ENCODE data around the gene MTG2. TPM values are rescaled to one million over a fixed set of nuclear protein-coding genes. Genes with fewer than 3 reads are reported as not detected.

The MTG2 gene
- total RNA-seq, 6 experiments from 2014 or later: 27.0 to 45.6 (median 31.8) TPM

DNA sequence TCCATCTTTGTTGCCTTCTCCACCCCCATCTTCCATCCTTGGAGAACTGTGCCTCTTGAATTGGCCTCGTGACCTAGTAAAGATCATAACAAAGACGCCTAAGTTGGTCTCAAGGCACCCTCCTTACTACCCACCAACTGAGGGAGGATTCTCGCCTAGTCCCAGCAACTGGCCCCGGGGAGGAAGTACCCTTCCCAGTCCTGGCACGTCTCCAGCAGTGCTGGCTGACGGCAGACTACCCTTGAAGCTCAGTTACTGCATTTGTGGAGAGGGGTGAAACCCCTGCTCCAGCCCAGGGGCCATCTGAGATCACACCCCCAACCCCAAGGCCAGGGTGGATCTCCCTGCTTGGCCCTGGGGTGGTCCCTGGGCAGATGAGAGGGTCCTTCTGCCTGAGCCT lies 53.4 kb downstream of the MTG2 start:
- Histone ChIP-seq H3K36me3 (no peaks in the 10 kb centered on the region), H3K4me3 (no peak overlapping the region), H3K4me1 (peaks cover 0 to 15% (median 3%) of the 10 kb centered on the region in 4 donors), H3K27me3 (no peaks in the 10 kb centered on the region), H3K9me3 (no peaks in the 10 kb centered on the region), H3K27ac (no peak overlapping the region)
- no peak for DNase-seq
- WGBS (ENCODE audit: insufficient coverage, low coverage, low lambda C conversion rate, missing lambda C conversion rate): 92% methylated on average over 2 of the region's 6 CpGs
- TF ChIP-seq, protein P1, sequence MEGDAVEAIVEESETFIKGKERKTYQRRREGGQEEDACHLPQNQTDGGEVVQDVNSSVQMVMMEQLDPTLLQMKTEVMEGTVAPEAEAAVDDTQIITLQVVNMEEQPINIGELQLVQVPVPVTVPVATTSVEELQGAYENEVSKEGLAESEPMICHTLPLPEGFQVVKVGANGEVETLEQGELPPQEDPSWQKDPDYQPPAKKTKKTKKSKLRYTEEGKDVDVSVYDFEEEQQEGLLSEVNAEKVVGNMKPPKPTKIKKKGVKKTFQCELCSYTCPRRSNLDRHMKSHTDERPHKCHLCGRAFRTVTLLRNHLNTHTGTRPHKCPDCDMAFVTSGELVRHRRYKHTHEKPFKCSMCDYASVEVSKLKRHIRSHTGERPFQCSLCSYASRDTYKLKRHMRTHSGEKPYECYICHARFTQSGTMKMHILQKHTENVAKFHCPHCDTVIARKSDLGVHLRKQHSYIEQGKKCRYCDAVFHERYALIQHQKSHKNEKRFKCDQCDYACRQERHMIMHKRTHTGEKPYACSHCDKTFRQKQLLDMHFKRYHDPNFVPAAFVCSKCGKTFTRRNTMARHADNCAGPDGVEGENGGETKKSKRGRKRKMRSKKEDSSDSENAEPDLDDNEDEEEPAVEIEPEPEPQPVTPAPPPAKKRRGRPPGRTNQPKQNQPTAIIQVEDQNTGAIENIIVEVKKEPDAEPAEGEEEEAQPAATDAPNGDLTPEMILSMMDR (IDR thresholded peaks at IDR 0.05): no peak
- TF ChIP-seq POLR2A (IDR thresholded peaks at IDR 0.05): no peak
- intact Hi-C loops (cut with DNase I): no loop called here
- no peak for ATAC-seq

DNA sequence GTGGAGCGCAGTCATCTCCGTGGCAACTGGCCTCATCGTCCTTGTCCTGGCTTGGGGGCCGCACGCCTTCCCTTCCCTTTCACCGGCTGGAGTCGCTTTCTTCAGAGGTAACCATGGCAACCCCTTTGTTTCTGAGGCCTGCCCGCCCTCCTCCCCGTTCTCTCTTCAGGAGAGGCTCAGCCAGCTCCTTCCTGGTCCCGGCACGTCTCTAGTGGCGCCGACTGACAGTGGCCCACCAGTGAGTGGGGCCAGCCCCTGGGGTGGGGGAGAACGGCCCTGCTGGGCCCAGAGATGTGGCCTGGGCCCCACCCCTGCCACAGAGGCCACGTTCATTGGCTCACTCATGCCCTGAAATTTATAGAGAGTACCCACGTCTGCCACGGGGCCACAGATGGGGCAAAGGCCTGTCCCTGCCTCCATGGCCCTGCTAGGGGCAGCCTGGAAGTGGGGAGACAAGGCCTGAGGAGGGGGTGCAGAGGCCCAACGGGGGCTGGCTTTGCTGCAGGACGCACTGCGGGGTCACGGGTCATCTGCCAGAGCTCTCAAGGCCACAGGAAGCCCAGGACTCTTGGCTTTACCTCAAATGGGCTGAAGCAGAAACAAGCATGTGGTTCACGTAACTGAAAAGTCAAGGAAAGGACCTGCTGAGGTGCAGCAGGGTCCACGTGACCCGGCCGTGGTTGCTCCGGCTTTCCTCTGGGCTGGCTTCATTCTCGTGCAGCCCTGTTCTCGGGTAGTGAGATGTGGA lies 54.1 kb downstream of the MTG2 start:
- H3K27me3 ChIP-seq: no peaks in the 10 kb centered on the region
- 31% methylated on average over 4 of the region's 28 CpGs for WGBS (ENCODE audit: insufficient coverage, low coverage, low lambda C conversion rate, missing lambda C conversion rate)

DNA sequence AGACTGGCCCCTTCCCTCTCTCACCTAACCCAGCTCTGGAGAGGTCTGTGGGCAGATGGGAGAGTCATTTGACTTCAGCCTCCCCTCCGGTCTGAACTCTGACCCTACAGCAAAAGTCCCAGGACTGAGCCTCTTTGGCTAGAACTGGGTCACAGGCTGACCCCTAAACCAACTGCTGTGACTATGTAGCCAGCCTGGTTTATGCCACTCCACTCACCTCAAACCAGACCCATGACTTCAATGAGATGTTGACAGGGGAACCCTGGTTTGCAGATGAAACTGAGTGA lies 54.6 kb downstream of the MTG2 start:
- TF ChIP-seq, protein P1 (IDR thresholded peaks at IDR 0.05): no peak
- TF ChIP-seq POLR2A (IDR thresholded peaks at IDR 0.05): no peak
- intact Hi-C loops (cut with DNase I): no loop called here
- Histone ChIP-seq H3K27ac (no peak overlapping the region), H3K9me3 (no peaks in the 10 kb centered on the region), H3K4me3 (peak overlapping the region in 2 of 3 donors; percentile 40 to 81), H3K4me1 (peaks cover 0 to 15% (median 3%) of the 10 kb centered on the region in 4 donors), H3K27me3 (no peaks in the 10 kb centered on the region), H3K36me3 (no peaks in the 10 kb centered on the region)
- DNase-seq: no peak
- 14% methylated on average over 1 of the region's 1 CpG for WGBS (ENCODE audit: insufficient coverage, low coverage, low lambda C conversion rate, missing lambda C conversion rate)
- ATAC-seq: no peak

More for the DNA sequence above, 54.1 kb downstream of the MTG2 start:
- H3K9me3 ChIP-seq: no peaks in the 10 kb centered on the region
- intact Hi-C loops (cut with DNase I): no loop called here
- TF ChIP-seq POLR2A (IDR thresholded peaks at IDR 0.05): no peak
- no peaks in the 10 kb centered on the region for H3K36me3 ChIP-seq
- no peak overlapping the region for H3K27ac ChIP-seq
- no peak overlapping the region for H3K4me3 ChIP-seq
- peaks cover 0 to 15% (median 3%) of the 10 kb centered on the region in 4 donors for H3K4me1 ChIP-seq
- DNase-seq (no peak), ATAC-seq (no peak)

DNA sequence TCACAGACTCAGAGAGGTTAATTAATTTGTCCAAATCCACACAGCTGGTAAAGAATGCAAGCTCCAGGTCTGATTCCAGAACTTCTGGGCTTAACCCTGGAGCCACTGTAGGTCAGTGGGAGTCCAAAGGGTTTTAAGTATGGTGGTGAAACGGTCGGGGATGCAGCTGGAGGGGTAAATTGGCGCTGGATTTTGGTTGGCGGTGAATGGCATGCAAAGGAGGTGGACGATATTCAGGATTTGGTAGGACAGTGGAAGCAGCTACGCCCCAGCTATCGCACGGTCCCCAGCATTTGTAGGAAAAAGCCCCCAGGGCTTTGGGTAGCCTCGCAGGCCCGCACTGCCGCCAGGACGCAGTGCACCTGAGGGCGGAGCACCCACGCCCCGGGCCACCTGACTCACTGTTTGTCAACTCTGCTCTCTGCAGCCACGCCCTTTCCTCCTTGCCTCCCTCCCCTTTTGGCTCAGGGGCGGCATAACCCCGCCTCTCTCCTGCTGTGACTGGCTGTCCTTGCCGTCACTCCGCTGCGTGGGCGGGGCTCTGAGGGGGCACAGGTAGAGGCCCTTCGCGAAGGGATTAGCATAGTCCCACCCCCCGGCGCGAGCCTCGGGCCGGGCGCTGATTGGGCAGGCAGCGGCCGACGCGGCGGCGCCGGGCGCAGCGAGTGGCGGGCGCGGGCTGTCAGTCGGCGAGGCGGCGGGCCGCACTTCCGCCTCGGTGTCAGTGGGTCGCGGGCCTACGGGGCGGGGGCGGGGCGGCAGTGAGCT lies 55.2 kb downstream of the MTG2 start, which contains the start of gene OSBPL2:
Gene OSBPL2, plus strand, starts transcription at position 721 of the 768 bp plus-strand sequence. CDS start 17,664 bp downstream, outside the sequence.
- WGBS (ENCODE audit: insufficient coverage, low coverage, low lambda C conversion rate, missing lambda C conversion rate): 5% methylated on average over 6 of the region's 55 CpGs
- H3K4me3 ChIP-seq: peak within 1 kb of the TSS; percentile 70 to 81 (median 70)
- H3K27ac ChIP-seq: peak within 1 kb of the TSS; percentile 44 to 78 (median 77)
- peak; percentile 99 to 100 (median 100) for DNase-seq
- ATAC-seq: peak; percentile 97 to 99 (median 98)
- H3K4me1 ChIP-seq: peaks cover 0 to 15% (median 3%) of the 10 kb centered on the region in 4 donors
- no peaks in the 10 kb centered on the region for H3K9me3 ChIP-seq
- no peaks in the 10 kb centered on the region for H3K27me3 ChIP-seq
- intact Hi-C loops (cut with DNase I): no loop called here
- H3K36me3 ChIP-seq: no peaks in the 10 kb centered on the region
- TF ChIP-seq, protein P1 (IDR thresholded peaks at IDR 0.05): no peak
- peak; percentile 55 for TF ChIP-seq POLR2A (IDR thresholded peaks at IDR 0.05)
